ENCODE data around the gene NRG3. TPM values are rescaled to one million over a fixed set of nuclear protein-coding genes. Genes with fewer than 3 reads are reported as not detected.

NRG3 gene
- total and polyA plus RNA-seq, 2 donors (not counting 1 experiment from before 2014, with no cell fraction given) = 0.06 TPM; not detected in 1

GRCh38 chr10:82397854-82398253 lies 522.9 kb downstream of the NRG3 start:
- intact Hi-C loops (cut with micrococcal nuclease) = no loop called here
- Histone ChIP-seq H3K79me2 (ENCODE audit: control insufficient read depth, insufficient read depth, low read length) (no peaks in the 10 kb centered on the region), H3K4me1 (ENCODE audit: control insufficient read depth in 2 of 2, insufficient read depth in 2 of 2, low read length in 2 of 2) (no peaks in the 10 kb centered on the region), H3K36me3 (replicated peaks in 1 of 2; ENCODE audit: control extremely low read depth in 1 of 2, control insufficient read depth in 1 of 2, extremely low read depth in 1 of 2, insufficient read depth in 2 of 2, low read length in 1 of 2) (no peaks in the 10 kb centered on the region), H3K9ac (ENCODE audit: low read length) (no peak overlapping the region), H3K9me3 (ENCODE audit: control extremely low read depth in 1 of 3, control insufficient read depth in 2 of 3, insufficient read depth in 1 of 3, low read length in 2 of 3) (peaks cover 0 to 3% (median 0%) of the 10 kb centered on the region in 3 donors), H2AFZ (ENCODE audit: insufficient read depth, low read depth, low read length, poor library complexity, severe bottlenecking) (no peak overlapping the region), H4K20me1 (ENCODE audit: control insufficient read depth, insufficient read depth, low read length, poor library complexity, severe bottlenecking) (no peaks in the 10 kb centered on the region), H3K27me3 (replicated peaks in 1 of 4; ENCODE audit: control extremely low read depth in 1 of 4, control insufficient read depth in 3 of 4, insufficient read depth in 4 of 4, low read length in 3 of 4) (no peaks in the 10 kb centered on the region), H3K27ac (ENCODE audit: low read length in 2 of 2) (no peak overlapping the region), H3K4me3 (ENCODE audit: control extremely low read depth in 1 of 5, extremely low read depth in 1 of 5, insufficient read depth in 1 of 5, low read depth in 2 of 5, low read length in 4 of 5) (no peak overlapping the region), H3K4me2 (replicated peaks; ENCODE audit: low read depth, low read length, poor library complexity, severe bottlenecking) (no peak overlapping the region)
- H3K9me3 Mint-ChIP-seq (ENCODE audit: insufficient read depth) = peaks cover 2% of the 10 kb centered on the region
- DNase-seq = no peak
- H3K27ac Mint-ChIP-seq = no peak overlapping the region
- H3K4me3 Mint-ChIP-seq = no peak overlapping the region
- no peaks in the 10 kb centered on the region for H3K27me3 Mint-ChIP-seq
- no peaks in the 10 kb centered on the region for H3K4me1 Mint-ChIP-seq
- 8% methylated on average over 1 of the region's 1 CpG for WGBS (ENCODE audit: insufficient coverage)
- ChIA-PET POLR2A (no interaction called here), CTCF (interaction anchor here (0.6 kb wide), 1 partner anchor 212 kb away, joined by 3 read pairs; no protein-coding TSS in a partner anchor)
- ATAC-seq (ENCODE audit: low read depth) = no peak
- no peak for TF ChIP-seq EZH2 (IDR thresholded peaks at IDR 0.05; ENCODE audit: borderline replicate concordance, insufficient read depth, low read depth, low read length, poor library complexity, severe bottlenecking)
- TF ChIP-seq CTCF (IDR thresholded peaks at IDR 0.05) = no peak

- H3K79me2 ChIP-seq (ENCODE audit: control insufficient read depth, insufficient read depth, low read length) = no peaks in the 10 kb centered on the region
- intact Hi-C loops (cut with micrococcal nuclease) = no loop called here
- H2AFZ ChIP-seq (ENCODE audit: insufficient read depth, low read depth, low read length, poor library complexity, severe bottlenecking) = no peak overlapping the region
- ATAC-seq (ENCODE audit: low read depth) = no peak
- H3K36me3 ChIP-seq (replicated peaks in 1 of 2; ENCODE audit: control extremely low read depth in 1 of 2, control insufficient read depth in 1 of 2, extremely low read depth in 1 of 2, insufficient read depth in 2 of 2, low read length in 1 of 2) = no peaks in the 10 kb centered on the region
- no peak overlapping the region for H3K9ac ChIP-seq (ENCODE audit: low read length)
- no peaks in the 10 kb centered on the region for H4K20me1 ChIP-seq (ENCODE audit: control insufficient read depth, insufficient read depth, low read length, poor library complexity, severe bottlenecking)
- Mint-ChIP-seq H3K4me1 (no peaks in the 10 kb centered on the region), H3K9me3 (ENCODE audit: insufficient read depth) (peaks cover 2% of the 10 kb centered on the region), H3K27ac (no peak overlapping the region), H3K27me3 (no peaks in the 10 kb centered on the region), H3K4me3 (no peak overlapping the region)
- no peak overlapping the region for H3K4me2 ChIP-seq (replicated peaks; ENCODE audit: low read depth, low read length, poor library complexity, severe bottlenecking)
- TF ChIP-seq CTCF (IDR thresholded peaks at IDR 0.05) (no peak), EZH2 (IDR thresholded peaks at IDR 0.05; ENCODE audit: borderline replicate concordance, insufficient read depth, low read depth, low read length, poor library complexity, severe bottlenecking) (no peak)
- ChIA-PET CTCF (interaction anchor here (0.7 kb wide), 1 partner anchor 56 kb away, joined by 3 read pairs; no protein-coding TSS in a partner anchor), POLR2A (no interaction called here)
- no peak overlapping the region for H3K27ac ChIP-seq (ENCODE audit: low read length in 2 of 2)
- H3K27me3 ChIP-seq (replicated peaks in 1 of 4; ENCODE audit: control extremely low read depth in 1 of 4, control insufficient read depth in 3 of 4, insufficient read depth in 4 of 4, low read length in 3 of 4) = no peaks in the 10 kb centered on the region
- no CpG with 5 or more reads among the region's 2 CpGs for WGBS (ENCODE audit: insufficient coverage)
- H3K9me3 ChIP-seq (ENCODE audit: control extremely low read depth in 1 of 3, control insufficient read depth in 2 of 3, insufficient read depth in 1 of 3, low read length in 2 of 3) = peaks cover 0 to 3% (median 0%) of the 10 kb centered on the region in 3 donors
- DNase-seq = no peak
- no peaks in the 10 kb centered on the region for H3K4me1 ChIP-seq (ENCODE audit: control insufficient read depth in 2 of 2, insufficient read depth in 2 of 2, low read length in 2 of 2)
- H3K4me3 ChIP-seq (ENCODE audit: control extremely low read depth in 1 of 5, extremely low read depth in 1 of 5, insufficient read depth in 1 of 5, low read depth in 2 of 5, low read length in 4 of 5) = no peak overlapping the region
These were observed 524.9 kb downstream of the NRG3 start for GRCh38 chr10:82399850-82400249.
